ENCODE results near the gene CTSF.
A peak's percentile ranks its signal among the peaks of the same experiment; 100 is the strongest.
"Not testable (repeated sequence)": the region's sequence is repeated elsewhere in the genome, so short reads cannot be mapped to it uniquely, and the experiment has no call there.

Gene CTSF

DNA sequence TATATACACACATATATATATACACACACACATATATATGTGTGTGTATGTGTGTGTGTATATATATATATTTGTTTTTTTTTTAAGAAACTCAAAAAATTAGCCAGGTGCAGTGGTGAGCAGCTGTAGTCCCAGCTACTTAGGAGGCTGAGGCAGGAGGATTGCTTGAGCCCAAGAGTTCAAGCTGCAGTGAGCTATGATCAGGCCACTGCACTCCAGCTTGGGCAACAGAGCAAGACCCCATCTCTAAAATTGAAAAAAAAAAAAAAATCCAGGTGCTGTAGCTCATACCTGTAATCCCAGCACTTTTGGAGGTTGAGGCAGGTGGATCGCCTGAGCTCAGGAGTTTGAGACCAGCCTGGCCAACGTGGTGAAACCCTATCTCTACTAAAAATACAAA is 20.9 kb upstream of the CTSF start:
- DNase-seq = not testable (repeated sequence)

GRCh38 chr11:66586136-66586535 is 17.7 kb upstream of the CTSF start:
- no peak for DNase-seq

- not testable (repeated sequence) for DNase-seq
These were observed 17.0 kb upstream of the CTSF start for GRCh38 chr11:66585447-66585846.

- DNase-seq = not testable (repeated sequence)
These were observed 14.2 kb upstream of the CTSF start for GRCh38 chr11:66582565-66583147.

GRCh38 chr11:66581261-66581660 is 12.9 kb upstream of the CTSF start:
- DNase-seq = no peak

DNA sequence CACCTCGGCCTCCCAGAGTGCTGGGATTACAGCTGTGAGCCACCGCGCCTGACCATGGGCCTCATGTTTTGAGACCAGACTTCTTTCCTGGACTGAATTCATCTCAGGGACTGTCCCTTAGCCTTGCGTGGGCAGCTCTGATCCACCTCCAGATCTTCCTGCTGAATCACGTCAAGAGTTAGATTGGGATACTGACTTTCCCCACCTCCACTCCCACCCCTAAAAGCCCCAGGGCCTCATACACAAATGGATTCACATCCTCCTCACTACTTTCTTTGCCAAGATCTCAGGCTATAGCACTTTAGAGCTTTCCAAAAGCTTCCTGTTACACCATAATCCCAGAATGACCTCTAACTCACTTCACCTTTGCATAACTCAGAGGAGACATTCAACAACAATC is 12.4 kb upstream of the CTSF start:
- DNase-seq = no peak

DNA sequence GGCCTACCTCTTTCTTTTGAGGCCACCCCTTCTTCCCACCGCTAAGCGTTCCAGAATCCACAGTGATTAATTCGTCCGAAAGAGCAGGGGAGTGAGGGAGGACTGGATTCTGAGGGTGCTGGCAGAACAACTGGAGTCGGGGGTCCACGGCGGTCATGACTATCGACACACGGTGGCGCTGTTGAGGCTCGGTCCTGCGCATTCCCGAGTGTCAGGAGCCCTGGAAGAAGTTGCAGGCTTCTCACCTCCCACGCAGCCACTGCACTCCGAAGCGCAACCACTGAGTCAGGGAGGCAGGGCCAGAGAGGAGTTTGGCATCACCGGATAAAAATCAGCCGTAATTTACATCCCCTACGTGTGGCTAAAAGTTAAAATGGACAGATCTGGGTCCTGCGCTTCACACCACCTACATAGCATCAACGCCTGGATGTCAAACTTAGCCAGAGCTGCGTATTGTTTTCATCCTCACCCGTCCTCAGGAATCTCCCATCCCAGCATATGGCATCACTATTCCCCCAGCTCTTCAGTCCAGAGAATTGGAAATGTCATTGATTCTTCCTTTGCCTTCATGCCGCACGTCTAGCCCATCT is 10.7 kb upstream of the CTSF start:
- peak; percentile 72 to 79 for DNase-seq

- DNase-seq = no peak
These were observed 2.4 kb upstream of the CTSF start for GRCh38 chr11:66570850-66571180.

DNA sequence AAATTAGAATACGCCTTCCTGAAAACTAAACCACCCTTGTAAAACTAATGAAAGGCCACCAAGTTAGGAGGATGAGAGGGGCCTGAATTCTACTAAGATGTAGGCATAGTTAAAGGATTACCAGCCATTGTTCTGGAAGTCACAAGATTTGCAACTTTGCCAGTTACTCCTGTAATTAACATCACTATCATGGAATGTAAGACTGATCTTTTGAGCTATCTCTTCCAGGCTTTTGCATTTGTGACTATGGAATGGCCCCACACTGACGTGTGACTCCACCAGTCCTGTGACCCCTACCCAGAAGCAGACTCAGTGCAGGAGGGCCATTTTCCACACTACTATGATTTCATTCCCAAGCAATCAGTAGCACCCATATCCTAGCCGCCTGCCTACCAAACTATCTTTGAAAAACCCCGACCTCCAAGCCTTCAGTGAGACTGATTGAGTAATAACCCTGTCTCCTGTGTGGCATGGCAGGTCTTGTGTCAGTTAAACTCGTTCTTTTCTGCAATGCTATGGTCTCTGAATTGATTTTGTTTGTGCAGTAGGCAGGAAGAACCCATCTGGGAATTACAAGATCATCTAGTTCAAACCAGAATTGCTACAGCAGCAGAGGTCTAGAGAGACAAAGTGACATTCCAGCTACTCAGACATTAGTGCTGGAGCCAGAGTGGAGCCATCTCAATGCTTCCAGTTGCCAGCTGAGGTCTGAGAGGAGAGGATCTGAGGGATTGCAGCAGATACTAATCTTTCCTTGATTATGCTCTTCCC is 1.9 kb upstream of the CTSF start:
- DNase-seq = no peak

GRCh38 chr11:66569076-66569475 is 670 bp upstream of the CTSF start:
- no peak for DNase-seq

DNA sequence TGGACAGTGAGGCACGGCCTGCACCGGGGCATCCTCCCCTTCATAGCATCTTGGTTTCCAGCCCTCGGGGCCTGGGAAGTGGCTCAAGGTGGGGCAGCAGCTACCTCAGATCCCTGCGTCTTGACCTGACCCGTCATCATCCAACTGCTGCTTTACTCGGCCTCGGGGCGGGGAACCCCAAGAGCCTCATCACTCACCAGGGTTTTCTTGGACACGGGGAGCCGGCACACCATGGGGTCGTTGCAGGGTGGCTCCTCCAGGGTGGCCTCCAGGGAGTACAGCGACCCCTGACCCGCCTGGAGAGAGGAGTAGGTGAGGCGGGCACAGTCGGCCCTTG is 651 bp downstream of the CTSF start:
- DNase-seq = no peak

DNA sequence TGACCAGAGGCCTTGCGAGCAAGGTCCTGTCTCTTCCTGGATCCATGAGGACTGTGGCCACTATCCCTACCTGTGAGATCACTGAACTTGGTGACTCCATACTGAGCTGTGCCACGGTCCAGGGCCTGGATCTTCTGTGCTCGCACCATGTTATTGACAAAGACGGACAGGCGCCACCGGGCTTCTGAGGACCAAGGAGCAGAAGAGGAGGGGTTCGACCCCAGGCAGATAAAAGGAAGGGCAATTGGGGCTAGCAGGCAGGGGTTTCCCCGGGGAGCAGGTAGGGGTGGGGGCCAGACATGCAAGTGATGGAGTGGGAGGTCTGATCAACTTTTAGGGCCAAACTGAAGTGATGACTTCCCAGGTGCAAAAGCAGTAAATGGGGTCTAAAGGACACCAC is 2.2 kb downstream of the CTSF start:
- no peak for DNase-seq

DNA sequence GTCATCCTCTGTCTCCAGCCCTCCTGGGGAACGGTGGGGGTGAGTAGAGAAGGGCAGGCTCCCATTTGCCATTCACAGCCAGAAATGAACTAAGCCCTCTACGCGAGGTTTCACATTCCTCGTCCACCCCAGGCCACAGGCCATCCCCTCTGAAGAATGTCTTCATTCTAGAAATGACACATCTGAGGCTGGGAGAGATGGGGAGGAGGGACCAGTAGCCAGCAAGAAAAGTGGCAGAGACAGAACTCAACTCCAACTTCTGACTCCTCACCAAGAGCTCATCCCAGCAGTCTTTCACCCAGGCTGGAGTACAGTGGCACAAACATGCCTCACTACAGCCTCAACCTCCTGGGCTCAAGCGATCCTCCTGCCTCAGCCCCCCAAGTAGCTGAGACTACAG is 3.4 kb downstream of the CTSF start:
- no peak for DNase-seq

DNA sequence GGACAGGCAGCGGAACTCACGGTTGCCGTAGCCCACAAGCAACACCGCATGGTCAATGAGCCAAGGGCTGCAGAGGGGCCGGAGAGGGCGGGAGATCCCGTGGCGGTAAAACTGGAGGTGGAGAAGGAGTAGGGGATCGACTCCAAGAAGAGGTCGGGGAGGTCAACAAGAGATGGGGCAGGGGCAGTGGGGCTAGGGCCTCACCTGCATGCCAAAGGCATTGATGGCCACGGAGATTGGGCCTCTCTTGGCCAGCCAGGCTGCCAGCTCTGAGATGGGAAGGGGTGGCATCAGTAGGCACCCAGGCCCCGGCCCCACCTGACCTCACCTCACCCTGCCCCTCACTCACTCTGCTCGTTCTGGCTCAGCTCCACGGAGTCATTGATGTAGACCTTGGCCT is 3.9 kb downstream of the CTSF start:
- no peak for DNase-seq

GRCh38 chr11:66563832-66564231 is 4.6 kb downstream of the CTSF start:
- DNase-seq = no peak

GRCh38 chr11:66562907-66563583 is 5.4 kb downstream of the CTSF start:
- no peak for DNase-seq

DNA sequence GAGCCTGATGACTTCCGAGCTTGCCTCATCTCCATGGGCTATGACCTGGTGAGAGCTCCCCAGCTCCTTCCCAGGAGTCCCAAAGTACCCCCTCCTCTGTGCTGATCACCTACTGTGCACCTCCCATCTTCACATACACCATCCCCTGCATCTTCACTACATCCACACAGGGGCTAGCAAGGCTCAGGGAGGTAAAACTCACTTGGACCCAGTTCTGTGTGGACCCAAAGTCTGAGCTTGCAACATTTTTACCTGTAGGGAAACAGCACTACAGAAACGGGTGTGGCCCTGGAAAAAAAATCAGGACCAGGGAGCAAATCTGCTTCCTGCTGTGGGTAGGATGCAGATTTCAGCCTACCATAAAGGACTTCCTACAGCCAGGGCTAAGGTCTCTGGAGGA is 6.1 kb downstream of the CTSF start:
- no peak for DNase-seq

DNA sequence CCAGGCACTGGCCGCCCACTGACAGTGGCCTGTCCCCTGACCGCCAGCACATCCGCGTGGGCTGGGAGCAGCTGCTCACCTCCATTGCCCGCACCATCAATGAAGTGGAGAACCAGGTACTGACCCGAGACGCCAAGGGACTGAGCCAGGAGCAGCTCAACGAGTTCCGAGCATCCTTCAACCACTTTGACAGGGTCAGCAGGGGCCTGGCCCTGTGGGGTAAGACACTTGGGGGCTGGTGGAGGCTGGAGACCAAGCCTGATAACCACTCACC is 6.5 kb downstream of the CTSF start:
- DNase-seq = no peak

- DNase-seq = no peak
These were observed 7.0 kb downstream of the CTSF start for GRCh38 chr11:66561178-66561974.

GRCh38 chr11:66559866-66560676 is 8.3 kb downstream of the CTSF start:
- DNase-seq = no peak

GRCh38 chr11:66559142-66559865 is 9.1 kb downstream of the CTSF start:
- DNase-seq = peak; percentile 26 to 52

DNA sequence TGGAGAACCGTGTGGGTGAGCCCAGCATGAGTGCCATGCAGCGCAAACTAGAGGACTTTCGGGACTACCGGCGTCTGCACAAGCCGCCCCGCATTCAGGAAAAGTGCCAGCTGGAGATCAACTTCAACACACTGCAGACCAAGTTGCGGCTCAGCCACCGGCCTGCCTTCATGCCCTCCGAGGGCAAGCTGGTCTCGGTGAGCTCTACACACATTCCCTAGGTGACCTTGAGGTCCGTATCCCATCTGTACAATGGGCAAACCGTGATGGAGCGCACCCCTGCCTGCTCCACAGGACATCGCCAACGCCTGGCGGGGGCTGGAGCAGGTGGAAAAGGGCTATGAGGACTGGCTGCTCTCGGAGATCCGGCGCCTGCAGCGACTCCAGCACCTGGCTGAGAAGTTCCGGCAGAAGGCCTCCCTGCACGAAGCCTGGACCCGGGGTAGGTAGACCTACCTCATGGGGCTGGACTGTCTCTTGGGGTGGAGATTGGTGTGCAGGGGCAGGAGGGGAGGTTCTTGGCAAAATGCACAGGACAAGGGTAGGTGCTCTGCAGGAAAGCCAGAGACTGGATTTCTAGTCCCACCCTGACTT is 10.6 kb downstream of the CTSF start:
- no peak for DNase-seq

All from CD4-positive, alpha-beta T cell treated with Interferon alpha-2 for 1 hour (primary cell).